ENCODE results near the gene VEPH1. TPM values are rescaled to one million over a fixed set of nuclear protein-coding genes. Genes with fewer than 3 reads are reported as not detected.

VEPH1 gene
- total and polyA plus RNA-seq, 5 donors from 2014 or later: 2.6 TPM; not detected in 4

- H3K4me1 ChIP-seq (ENCODE audit: control insufficient read depth, insufficient read depth, low read length, poor library complexity, severe bottlenecking): no peaks in the 10 kb centered on the region
- H3K9me3 ChIP-seq (ENCODE audit: control insufficient read depth in 2 of 2, low read length in 2 of 2): no peaks in the 10 kb centered on the region
- H3K27ac ChIP-seq (ENCODE audit: insufficient read depth, low read length, poor library complexity, severe bottlenecking): no peak overlapping the region
- no peak for DNase-seq
- no peaks in the 10 kb centered on the region for H3K27me3 ChIP-seq (ENCODE audit: control insufficient read depth, insufficient read depth, low read length)
- Mint-ChIP-seq H3K36me3 (no peaks in the 10 kb centered on the region), H3K9me3 (no peaks in the 10 kb centered on the region), H3K4me1 (peaks cover 0 to 6% (median 4%) of the 10 kb centered on the region in 4 donors), H3K27me3 (peaks cover 9% of the 10 kb centered on the region), H3K27ac (no peak overlapping the region), H3K4me3 (no peak overlapping the region)
- H3K36me3 ChIP-seq (ENCODE audit: control insufficient read depth, insufficient read depth, low read length): no peaks in the 10 kb centered on the region
- no peak overlapping the region for H3K4me3 ChIP-seq (ENCODE audit: low read depth, low read length)
- ATAC-seq (ENCODE audit: low read depth in 2 of 2): no peak
These were observed 262.8 kb downstream of the VEPH1 start for GRCh38 chr3:157240408-157240807.

- Histone ChIP-seq H3K27ac (ENCODE audit: insufficient read depth, low read length, poor library complexity, severe bottlenecking) (no peak overlapping the region), H3K9me3 (ENCODE audit: control insufficient read depth in 2 of 2, low read length in 2 of 2) (no peaks in the 10 kb centered on the region), H3K4me1 (ENCODE audit: control insufficient read depth, insufficient read depth, low read length, poor library complexity, severe bottlenecking) (no peaks in the 10 kb centered on the region), H3K4me3 (ENCODE audit: low read depth, low read length) (no peak overlapping the region), H3K36me3 (ENCODE audit: control insufficient read depth, insufficient read depth, low read length) (no peaks in the 10 kb centered on the region), H3K27me3 (ENCODE audit: control insufficient read depth, insufficient read depth, low read length) (no peaks in the 10 kb centered on the region)
- Mint-ChIP-seq H3K27ac (no peak overlapping the region), H3K9me3 (no peaks in the 10 kb centered on the region), H3K4me1 (peaks cover 0 to 6% (median 4%) of the 10 kb centered on the region in 4 donors), H3K4me3 (no peak overlapping the region), H3K27me3 (peaks cover 4% of the 10 kb centered on the region), H3K36me3 (no peaks in the 10 kb centered on the region)
- DNase-seq (peak; percentile 35 to 79 (median 62)), ATAC-seq (ENCODE audit: low read depth in 2 of 2) (peak; percentile 98 to 99)
These were observed 264.0 kb downstream of the VEPH1 start for GRCh38 chr3:157239082-157239704.

GRCh38 chr3:157238457-157238856 is 264.8 kb downstream of the VEPH1 start:
- ATAC-seq (ENCODE audit: low read depth in 2 of 2): no peak

GRCh38 chr3:157237886-157238285 is 265.3 kb downstream of the VEPH1 start:
- no peak for ATAC-seq (ENCODE audit: low read depth in 2 of 2)
- no peak for DNase-seq
- Histone ChIP-seq H3K36me3 (ENCODE audit: control insufficient read depth, insufficient read depth, low read length) (no peaks in the 10 kb centered on the region), H3K4me1 (ENCODE audit: control insufficient read depth, insufficient read depth, low read length, poor library complexity, severe bottlenecking) (no peaks in the 10 kb centered on the region), H3K27ac (ENCODE audit: insufficient read depth, low read length, poor library complexity, severe bottlenecking) (no peak overlapping the region), H3K27me3 (ENCODE audit: control insufficient read depth, insufficient read depth, low read length) (no peaks in the 10 kb centered on the region), H3K4me3 (ENCODE audit: low read depth, low read length) (no peak overlapping the region), H3K9me3 (ENCODE audit: control insufficient read depth in 2 of 2, low read length in 2 of 2) (no peaks in the 10 kb centered on the region)
- Mint-ChIP-seq H3K4me3 (no peak overlapping the region), H3K36me3 (no peaks in the 10 kb centered on the region), H3K27ac (no peak overlapping the region), H3K9me3 (no peaks in the 10 kb centered on the region), H3K27me3 (peaks cover 7% of the 10 kb centered on the region), H3K4me1 (peaks cover 0 to 6% (median 4%) of the 10 kb centered on the region in 4 donors)

More at GRCh38 chr3:157238457-157238856, 264.8 kb downstream of the VEPH1 start:
- Mint-ChIP-seq H3K4me1 (peaks cover 0 to 6% (median 4%) of the 10 kb centered on the region in 4 donors), H3K9me3 (no peaks in the 10 kb centered on the region), H3K36me3 (no peaks in the 10 kb centered on the region), H3K4me3 (no peak overlapping the region), H3K27me3 (peaks cover 4% of the 10 kb centered on the region), H3K27ac (no peak overlapping the region)
- no peak overlapping the region for H3K4me3 ChIP-seq (ENCODE audit: low read depth, low read length)
- no peaks in the 10 kb centered on the region for H3K9me3 ChIP-seq (ENCODE audit: control insufficient read depth in 2 of 2, low read length in 2 of 2)
- no peak overlapping the region for H3K27ac ChIP-seq (ENCODE audit: insufficient read depth, low read length, poor library complexity, severe bottlenecking)
- no peak for DNase-seq
- H3K4me1 ChIP-seq (ENCODE audit: control insufficient read depth, insufficient read depth, low read length, poor library complexity, severe bottlenecking): no peaks in the 10 kb centered on the region
- no peaks in the 10 kb centered on the region for H3K27me3 ChIP-seq (ENCODE audit: control insufficient read depth, insufficient read depth, low read length)
- no peaks in the 10 kb centered on the region for H3K36me3 ChIP-seq (ENCODE audit: control insufficient read depth, insufficient read depth, low read length)

- no peaks in the 10 kb centered on the region for H3K4me1 ChIP-seq (ENCODE audit: control insufficient read depth, insufficient read depth, low read length, poor library complexity, severe bottlenecking)
- H3K27ac Mint-ChIP-seq: peak overlapping the region in 1 of 3 donors; percentile 44
These were observed 267.9 kb downstream of the VEPH1 start for GRCh38 chr3:157235291-157235690.

GRCh38 chr3:157233923-157234322 is 269.3 kb downstream of the VEPH1 start:
- H3K4me1 ChIP-seq (ENCODE audit: control insufficient read depth, insufficient read depth, low read length, poor library complexity, severe bottlenecking): no peaks in the 10 kb centered on the region
- no peaks in the 10 kb centered on the region for H3K9me3 ChIP-seq (ENCODE audit: control insufficient read depth in 2 of 2, low read length in 2 of 2)
- H3K4me3 ChIP-seq (ENCODE audit: low read depth, low read length): no peak overlapping the region
- no peak for ATAC-seq (ENCODE audit: low read depth in 2 of 2)
- H3K27me3 ChIP-seq (ENCODE audit: control insufficient read depth, insufficient read depth, low read length): no peaks in the 10 kb centered on the region
- H3K27ac ChIP-seq (ENCODE audit: insufficient read depth, low read length, poor library complexity, severe bottlenecking): no peak overlapping the region
- H3K9me3 Mint-ChIP-seq: no peaks in the 10 kb centered on the region
- no peaks in the 10 kb centered on the region for H3K36me3 Mint-ChIP-seq
- no peaks in the 10 kb centered on the region for H3K36me3 ChIP-seq (ENCODE audit: control insufficient read depth, insufficient read depth, low read length)
- no peak overlapping the region for H3K27ac Mint-ChIP-seq
- peaks cover 9% of the 10 kb centered on the region for H3K27me3 Mint-ChIP-seq
- no peak overlapping the region for H3K4me3 Mint-ChIP-seq
- H3K4me1 Mint-ChIP-seq: peaks cover 0 to 6% (median under 1%) of the 10 kb centered on the region in 4 donors
- no peak for DNase-seq

More at GRCh38 chr3:157235291-157235690, 267.9 kb downstream of the VEPH1 start:
- Histone ChIP-seq H3K27me3 (ENCODE audit: control insufficient read depth, insufficient read depth, low read length) (no peaks in the 10 kb centered on the region), H3K27ac (ENCODE audit: insufficient read depth, low read length, poor library complexity, severe bottlenecking) (no peak overlapping the region), H3K36me3 (ENCODE audit: control insufficient read depth, insufficient read depth, low read length) (no peaks in the 10 kb centered on the region), H3K9me3 (ENCODE audit: control insufficient read depth in 2 of 2, low read length in 2 of 2) (no peaks in the 10 kb centered on the region), H3K4me3 (ENCODE audit: low read depth, low read length) (no peak overlapping the region)
- H3K4me3 Mint-ChIP-seq: no peak overlapping the region
- no peak for ATAC-seq (ENCODE audit: low read depth in 2 of 2)
- no peak for DNase-seq
- no peaks in the 10 kb centered on the region for H3K36me3 Mint-ChIP-seq
- peaks cover 4 to 6% (median 5%) of the 10 kb centered on the region in 4 donors for H3K4me1 Mint-ChIP-seq
- H3K27me3 Mint-ChIP-seq: peaks cover 9% of the 10 kb centered on the region
- H3K9me3 Mint-ChIP-seq: no peaks in the 10 kb centered on the region

GRCh38 chr3:157232141-157232540 is 271.1 kb downstream of the VEPH1 start:
- Histone ChIP-seq H3K36me3 (ENCODE audit: control insufficient read depth, insufficient read depth, low read length) (no peaks in the 10 kb centered on the region), H3K27me3 (ENCODE audit: control insufficient read depth, insufficient read depth, low read length) (no peaks in the 10 kb centered on the region), H3K4me1 (ENCODE audit: control insufficient read depth, insufficient read depth, low read length, poor library complexity, severe bottlenecking) (no peaks in the 10 kb centered on the region), H3K9me3 (ENCODE audit: control insufficient read depth in 2 of 2, low read length in 2 of 2) (no peaks in the 10 kb centered on the region), H3K4me3 (ENCODE audit: low read depth, low read length) (no peak overlapping the region), H3K27ac (ENCODE audit: insufficient read depth, low read length, poor library complexity, severe bottlenecking) (no peak overlapping the region)
- ATAC-seq (ENCODE audit: low read depth in 2 of 2): no peak
- Mint-ChIP-seq H3K36me3 (no peaks in the 10 kb centered on the region), H3K27ac (no peak overlapping the region), H3K4me1 (peaks cover 0 to 6% (median 0%) of the 10 kb centered on the region in 4 donors), H3K4me3 (no peak overlapping the region), H3K27me3 (peaks cover 10% of the 10 kb centered on the region), H3K9me3 (peaks cover 0 to 1% (median 0%) of the 10 kb centered on the region in 7 donors)
- no peak for DNase-seq

GRCh38 chr3:157231071-157231470 is 272.1 kb downstream of the VEPH1 start:
- no peaks in the 10 kb centered on the region for H3K4me1 ChIP-seq (ENCODE audit: control insufficient read depth, insufficient read depth, low read length, poor library complexity, severe bottlenecking)
- no peak overlapping the region for H3K4me3 Mint-ChIP-seq
- H3K27me3 Mint-ChIP-seq: peaks cover 10% of the 10 kb centered on the region
- no peak for ATAC-seq (ENCODE audit: low read depth in 2 of 2)
- no peak overlapping the region for H3K27ac ChIP-seq (ENCODE audit: insufficient read depth, low read length, poor library complexity, severe bottlenecking)
- no peak overlapping the region for H3K27ac Mint-ChIP-seq
- H3K36me3 Mint-ChIP-seq: no peaks in the 10 kb centered on the region
- DNase-seq: no peak
- no peaks in the 10 kb centered on the region for H3K36me3 ChIP-seq (ENCODE audit: control insufficient read depth, insufficient read depth, low read length)
- H3K4me3 ChIP-seq (ENCODE audit: low read depth, low read length): no peak overlapping the region
- no peaks in the 10 kb centered on the region for H3K9me3 ChIP-seq (ENCODE audit: control insufficient read depth in 2 of 2, low read length in 2 of 2)
- no peaks in the 10 kb centered on the region for H3K27me3 ChIP-seq (ENCODE audit: control insufficient read depth, insufficient read depth, low read length)
- H3K4me1 Mint-ChIP-seq: peaks cover 0 to 6% (median 3%) of the 10 kb centered on the region in 4 donors
- peaks cover 0 to 1% (median 0%) of the 10 kb centered on the region in 7 donors for H3K9me3 Mint-ChIP-seq
